ENCODE results near the gene HORMAD2. TPM values are rescaled to one million over a fixed set of nuclear protein-coding genes. Genes with fewer than 3 reads are reported as not detected.

The HORMAD2 gene
- total RNA-seq, 4 donors from 2014 or later = not detected

DNA sequence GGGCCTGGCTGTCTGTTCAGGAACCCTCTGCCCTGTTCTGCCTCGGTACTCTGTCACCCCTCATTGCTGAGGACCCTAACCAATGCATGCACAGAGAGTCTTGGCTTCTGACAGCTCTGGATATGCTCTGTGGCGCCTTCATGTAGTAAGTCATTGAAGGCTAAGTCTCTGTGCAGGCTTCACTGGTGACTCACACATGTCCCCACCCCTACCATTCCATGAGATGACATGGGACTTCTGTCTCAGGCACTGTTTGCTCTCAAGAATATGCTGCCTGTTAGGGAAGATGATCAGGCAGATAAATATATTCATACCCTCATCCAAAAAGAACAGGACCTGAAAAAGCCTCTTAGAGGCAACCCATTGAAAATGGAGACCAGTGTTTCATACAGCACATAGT lies 43.6 kb upstream of the HORMAD2 start:
- ATAC-seq = no peak
- Histone ChIP-seq H3K4me3 (no peak overlapping the region), H3K27ac (no peak overlapping the region)

DNA sequence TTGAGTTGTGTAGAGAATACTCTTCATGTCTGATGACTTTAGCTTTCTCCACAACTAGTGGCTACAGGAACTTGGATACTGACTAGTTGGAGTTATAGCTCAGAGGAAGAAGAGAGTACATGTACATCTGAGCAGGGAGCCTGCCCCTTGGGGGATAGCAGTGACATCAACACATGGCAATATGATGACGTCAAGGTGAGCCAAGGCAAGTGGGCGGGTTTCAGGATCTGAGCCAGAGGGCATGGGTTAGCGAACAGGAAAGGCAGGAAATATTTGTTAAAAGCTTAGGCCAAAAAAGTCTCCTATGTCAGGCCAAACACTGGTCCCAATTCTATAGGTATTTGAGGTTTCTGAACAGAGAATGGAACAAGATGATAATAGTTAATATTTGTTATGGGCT lies 42.0 kb upstream of the HORMAD2 start:
- 57 to 62% methylated on average over 2 to 3 of the region's 3 CpGs for WGBS, 2 donors (ENCODE audit: low coverage in 1 of 2)
- ATAC-seq = no peak

More for the DNA sequence above, 43.6 kb upstream of the HORMAD2 start:
- TF ChIP-seq POLR2AphosphoS5 (IDR thresholded peaks at IDR 0.05) (no peak), POLR2A (IDR thresholded peaks at IDR 0.05) (no peak), EP300 (IDR thresholded peaks at IDR 0.05) (no peak)
- TF ChIP-seq, protein P1, sequence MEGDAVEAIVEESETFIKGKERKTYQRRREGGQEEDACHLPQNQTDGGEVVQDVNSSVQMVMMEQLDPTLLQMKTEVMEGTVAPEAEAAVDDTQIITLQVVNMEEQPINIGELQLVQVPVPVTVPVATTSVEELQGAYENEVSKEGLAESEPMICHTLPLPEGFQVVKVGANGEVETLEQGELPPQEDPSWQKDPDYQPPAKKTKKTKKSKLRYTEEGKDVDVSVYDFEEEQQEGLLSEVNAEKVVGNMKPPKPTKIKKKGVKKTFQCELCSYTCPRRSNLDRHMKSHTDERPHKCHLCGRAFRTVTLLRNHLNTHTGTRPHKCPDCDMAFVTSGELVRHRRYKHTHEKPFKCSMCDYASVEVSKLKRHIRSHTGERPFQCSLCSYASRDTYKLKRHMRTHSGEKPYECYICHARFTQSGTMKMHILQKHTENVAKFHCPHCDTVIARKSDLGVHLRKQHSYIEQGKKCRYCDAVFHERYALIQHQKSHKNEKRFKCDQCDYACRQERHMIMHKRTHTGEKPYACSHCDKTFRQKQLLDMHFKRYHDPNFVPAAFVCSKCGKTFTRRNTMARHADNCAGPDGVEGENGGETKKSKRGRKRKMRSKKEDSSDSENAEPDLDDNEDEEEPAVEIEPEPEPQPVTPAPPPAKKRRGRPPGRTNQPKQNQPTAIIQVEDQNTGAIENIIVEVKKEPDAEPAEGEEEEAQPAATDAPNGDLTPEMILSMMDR (IDR thresholded peaks at IDR 0.05) = no peak
- H3K36me3 ChIP-seq = no peaks in the 10 kb centered on the region
- no peaks in the 10 kb centered on the region for H3K27me3 ChIP-seq
- no peaks in the 10 kb centered on the region for H3K4me1 ChIP-seq
- H3K9me3 ChIP-seq = no peaks in the 10 kb centered on the region
- WGBS, 2 donors (ENCODE audit: low coverage in 1 of 2) = 82 to 84% methylated on average over 2 of the region's 2 CpGs

DNA sequence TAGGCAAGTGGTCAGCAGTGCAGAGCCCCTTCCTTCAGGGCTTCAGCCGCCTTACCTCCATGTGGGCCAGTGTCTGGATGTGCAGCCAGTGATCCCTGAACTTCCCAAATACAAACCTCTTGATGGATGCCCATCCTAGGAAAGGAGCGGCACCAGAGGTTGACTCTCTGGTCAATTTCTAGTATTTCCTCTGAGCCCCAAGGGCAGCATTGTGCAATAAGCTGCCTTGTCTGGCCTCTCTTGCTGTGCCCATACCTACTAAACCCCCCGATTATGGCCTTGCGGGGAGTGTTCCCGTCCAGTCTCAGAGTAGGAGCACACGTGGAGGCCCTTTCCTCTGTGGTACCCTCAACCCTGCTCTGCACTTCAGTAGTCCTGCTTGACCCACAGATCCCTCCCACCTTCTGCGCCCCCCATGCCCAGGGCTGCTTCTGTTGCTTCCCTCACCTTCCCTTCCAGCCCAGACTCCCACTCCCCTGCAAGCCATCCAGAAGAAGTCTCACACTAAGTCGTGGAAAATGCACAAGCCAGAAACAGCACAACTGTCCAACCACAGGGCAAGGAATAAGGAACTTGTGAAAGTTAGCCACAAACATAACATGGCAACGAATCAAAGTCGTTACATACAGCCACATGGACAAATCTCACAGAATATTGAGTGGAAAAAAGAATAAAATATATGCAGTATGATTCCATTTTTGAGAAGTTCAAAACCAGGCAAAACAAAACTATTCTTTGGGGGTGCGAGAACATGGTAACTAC lies 39.6 kb upstream of the HORMAD2 start:
- Histone ChIP-seq H3K36me3 (no peaks in the 10 kb centered on the region), H3K27me3 (peaks cover 11% of the 10 kb centered on the region), H3K27ac (no peak overlapping the region), H3K4me1 (no peaks in the 10 kb centered on the region), H3K4me3 (no peak overlapping the region), H3K9me3 (no peaks in the 10 kb centered on the region)
- WGBS, 2 donors (ENCODE audit: low coverage in 1 of 2) = 87 to 100% methylated on average over 4 to 7 of the region's 11 CpGs
- TF ChIP-seq, protein P1 (IDR thresholded peaks at IDR 0.05) = no peak
- TF ChIP-seq EP300 (IDR thresholded peaks at IDR 0.05) (no peak), POLR2A (IDR thresholded peaks at IDR 0.05) (no peak), POLR2AphosphoS5 (IDR thresholded peaks at IDR 0.05) (no peak)
- no peak for ATAC-seq

More for the DNA sequence above, 42.0 kb upstream of the HORMAD2 start:
- Histone ChIP-seq H3K9me3 (no peaks in the 10 kb centered on the region), H3K4me1 (no peaks in the 10 kb centered on the region), H3K27me3 (no peaks in the 10 kb centered on the region), H3K4me3 (no peak overlapping the region), H3K27ac (no peak overlapping the region), H3K36me3 (no peaks in the 10 kb centered on the region)
- TF ChIP-seq, protein P1 (IDR thresholded peaks at IDR 0.05) = no peak
- TF ChIP-seq EP300 (IDR thresholded peaks at IDR 0.05) (no peak), POLR2A (IDR thresholded peaks at IDR 0.05) (no peak), POLR2AphosphoS5 (IDR thresholded peaks at IDR 0.05) (no peak)

GRCh38 chr22:30041475-30041874 lies 38.8 kb upstream of the HORMAD2 start:
- H3K27ac ChIP-seq = no peak overlapping the region
- 17 to 80% methylated on average over 1 of the region's 2 CpGs for WGBS, 2 donors (ENCODE audit: low coverage in 1 of 2)
- no peak overlapping the region for H3K4me3 ChIP-seq
- no peaks in the 10 kb centered on the region for H3K4me1 ChIP-seq
- H3K27me3 ChIP-seq = peaks cover 11% of the 10 kb centered on the region
- H3K9me3 ChIP-seq = no peaks in the 10 kb centered on the region
- H3K36me3 ChIP-seq = no peaks in the 10 kb centered on the region
- TF ChIP-seq, protein P1 (IDR thresholded peaks at IDR 0.05) = no peak
- no peak for TF ChIP-seq EP300 (IDR thresholded peaks at IDR 0.05)
- TF ChIP-seq POLR2A (IDR thresholded peaks at IDR 0.05) = no peak
- no peak for TF ChIP-seq POLR2AphosphoS5 (IDR thresholded peaks at IDR 0.05)
- no peak for ATAC-seq

- Histone ChIP-seq H3K9me3 (no peaks in the 10 kb centered on the region), H3K4me3 (no peak overlapping the region), H3K27me3 (peaks cover 11% of the 10 kb centered on the region), H3K36me3 (no peaks in the 10 kb centered on the region), H3K4me1 (no peaks in the 10 kb centered on the region), H3K27ac (no peak overlapping the region)
- no peak for TF ChIP-seq EP300 (IDR thresholded peaks at IDR 0.05)
- TF ChIP-seq, protein P1 (IDR thresholded peaks at IDR 0.05) = no peak
- no peak for TF ChIP-seq POLR2AphosphoS5 (IDR thresholded peaks at IDR 0.05)
- no peak for TF ChIP-seq POLR2A (IDR thresholded peaks at IDR 0.05)
- 93% methylated on average over 2 of the region's 2 CpGs; no CpG with 5 or more reads in 1 of the 2 donors for WGBS, 2 donors (ENCODE audit: low coverage in 1 of 2)
- ATAC-seq = no peak
Measured at GRCh38 chr22:30041881-30042280, 38.4 kb upstream of the HORMAD2 start.
